Activated CD4-positive, alpha-beta memory T cell treated with anti-CD3 and anti-CD28 coated beads, Interleukin-2, amount 10 ng/mL, durations not matched to agents 7 days and 5 days (primary cell): ENCODE results near the gene VBP1. TPM values are rescaled to one million over a fixed set of nuclear protein-coding genes. Genes with fewer than 3 reads are reported as not detected.
"Not testable (repeated sequence)": the region's sequence is repeated elsewhere in the genome, so short reads cannot be mapped to it uniquely, and the experiment has no call there.

Experiments used
- CTCF ChIA-PET: fragments of 350-600 bp; sonication (Branson Sonifier 250); formaldehyde crosslinking; loops from one replicate; lab custom pipeline; 2021; ENCODE audit warnings: antibody characterized with exemption, inconsistent platforms; lab: Charles Lee
- POLR2A ChIA-PET: fragments of 350-600 bp; sonication (Branson Sonifier 250); formaldehyde crosslinking; loops from one replicate; lab custom pipeline; 2021; ENCODE audit warnings: antibody characterized with exemption; lab: Charles Lee
- DNase-seq: peaks from one replicate; pipeline ENCODE4 v3.0.0-alpha.2; 2020
- H3K27ac Mint-ChIP-seq: one replicate; pipeline ENCODE4 v1.8.0; 2021; ENCODE audit warnings: mild to moderate bottlenecking, mixed read lengths
- H3K27me3 Mint-ChIP-seq: one replicate; pipeline ENCODE4 v1.8.0; 2021; ENCODE audit warnings: mixed read lengths
- H3K36me3 Mint-ChIP-seq: one replicate; pipeline ENCODE4 v1.8.0; 2021; ENCODE audit warnings: low read depth, mixed read lengths
- H3K4me1 Mint-ChIP-seq: one replicate; pipeline ENCODE4 v1.8.0; 2021; ENCODE audit warnings: mixed read lengths
- H3K4me3 Mint-ChIP-seq: one replicate; pipeline ENCODE4 v1.8.0; 2021; ENCODE audit warnings: mild to moderate bottlenecking, mixed read lengths
- H3K9me3 Mint-ChIP-seq: one replicate; pipeline ENCODE4 v1.8.0; 2021; ENCODE audit warnings: mixed read lengths
- total RNA-seq, 2 experiments: library from RNA; stranded (reverse); gene quantifications; one replicate each; pipeline ENCODE4 v1.2.3, GENCODE V29; 2021

VBP1 gene, protein sequence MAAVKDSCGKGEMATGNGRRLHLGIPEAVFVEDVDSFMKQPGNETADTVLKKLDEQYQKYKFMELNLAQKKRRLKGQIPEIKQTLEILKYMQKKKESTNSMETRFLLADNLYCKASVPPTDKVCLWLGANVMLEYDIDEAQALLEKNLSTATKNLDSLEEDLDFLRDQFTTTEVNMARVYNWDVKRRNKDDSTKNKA
- total RNA-seq, result 10 to 100 TPM; 51.6 to 61.9 TPM

DNA sequence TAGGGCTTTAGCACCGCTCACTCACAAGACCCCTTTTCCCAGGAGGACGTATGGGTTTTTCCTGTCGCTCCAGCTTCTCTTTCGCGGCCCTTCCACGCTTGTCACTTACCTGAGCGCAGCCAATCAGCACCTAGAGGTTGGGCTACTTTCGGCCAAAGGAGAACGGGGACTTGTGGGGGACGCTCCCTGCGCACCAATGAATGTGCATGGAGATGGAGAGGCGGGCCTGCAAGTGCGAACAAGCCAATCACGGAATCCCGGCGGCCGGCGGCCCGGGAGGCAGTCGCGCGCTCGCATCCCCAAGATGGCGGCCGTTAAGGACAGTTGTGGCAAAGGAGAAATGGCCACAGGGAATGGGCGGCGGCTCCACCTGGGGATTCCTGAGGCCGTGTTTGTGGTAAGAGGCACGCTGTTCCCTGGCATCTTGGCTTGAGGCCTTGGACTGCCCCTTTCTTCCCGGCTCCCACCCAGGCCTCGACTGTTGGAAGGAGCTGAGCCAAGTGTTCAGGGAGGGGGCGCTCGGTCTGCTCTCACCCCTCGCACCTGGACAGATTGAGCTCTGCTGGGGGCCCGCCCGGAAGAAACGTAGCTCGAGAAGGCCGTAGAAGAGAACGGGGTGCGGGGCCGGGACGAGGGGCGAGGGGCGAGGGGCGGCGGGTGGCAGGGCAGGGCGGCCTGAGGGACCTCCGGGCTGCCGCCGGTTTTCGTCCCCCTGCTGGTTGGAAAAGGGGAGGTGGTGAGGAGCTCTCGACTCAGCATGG, at the start of gene VBP1:
Gene VBP1, plus strand, starts transcription at position 282 of the 761 bp plus-strand sequence. Its CDS starts 23 bp downstream, at position 305.
- H3K36me3 Mint-ChIP-seq, result peaks cover 2% of the 10 kb centered on the region
- H3K27ac Mint-ChIP-seq, result peak within 1 kb of the TSS; percentile 85
- CTCF ChIA-PET, result interaction anchor here (0.7 to 1.8 kb wide), 9 partner anchors 10 to 299 kb away, joined by 3 to 9 read pairs (median 4); partner anchors contain the start of gene RAB39B
- H3K4me1 Mint-ChIP-seq, result peaks cover 26% of the 10 kb centered on the region
- H3K27me3 Mint-ChIP-seq, result no peaks in the 10 kb centered on the region
- H3K4me3 Mint-ChIP-seq, result peak within 1 kb of the TSS; percentile 93
- DNase-seq, result peak; percentile 89
- no peaks in the 10 kb centered on the region for H3K9me3 Mint-ChIP-seq
- POLR2A ChIA-PET, result interaction anchor here (0.6 to 2.4 kb wide), 11 partner anchors 9 to 232 kb away, joined by 3 to 8 read pairs (median 4); partner anchors contain the start of genes BRCC3, FUNDC2 and RAB39B

DNA sequence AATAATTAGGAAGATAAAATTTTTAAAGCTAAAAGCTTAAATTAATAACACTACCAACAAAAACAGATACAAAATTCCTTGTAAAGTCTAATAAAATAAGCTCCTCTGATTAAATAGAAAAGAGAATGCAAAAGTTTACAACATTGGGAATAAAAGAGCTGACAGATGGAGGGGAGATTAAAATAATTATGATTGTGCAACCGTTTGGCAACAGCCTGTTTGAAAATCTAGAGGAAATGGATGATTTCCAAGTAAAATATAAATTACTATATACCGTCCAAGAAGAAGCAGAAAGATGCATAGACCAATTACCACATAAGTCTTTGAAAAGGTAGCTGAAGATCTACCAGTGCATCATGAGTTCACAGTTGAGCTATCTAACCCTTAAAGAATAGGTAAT, 46.4 kb upstream of the VBP1 start:
- DNase-seq, result no peak
- POLR2A ChIA-PET, result no interaction called here
- H3K4me1 Mint-ChIP-seq, result no peaks in the 10 kb centered on the region
- CTCF ChIA-PET, result interaction anchor here (0.8 to 1.6 kb wide), 2 partner anchors 33 to 46 kb away, joined by 3 to 4 read pairs; partner anchors contain the start of gene VBP1
- H3K36me3 Mint-ChIP-seq, result no peaks in the 10 kb centered on the region
- H3K27me3 Mint-ChIP-seq, result peaks cover 2% of the 10 kb centered on the region
- no peaks in the 10 kb centered on the region for H3K9me3 Mint-ChIP-seq
- H3K4me3 Mint-ChIP-seq, result no peak overlapping the region
- H3K27ac Mint-ChIP-seq, result no peak overlapping the region

DNA sequence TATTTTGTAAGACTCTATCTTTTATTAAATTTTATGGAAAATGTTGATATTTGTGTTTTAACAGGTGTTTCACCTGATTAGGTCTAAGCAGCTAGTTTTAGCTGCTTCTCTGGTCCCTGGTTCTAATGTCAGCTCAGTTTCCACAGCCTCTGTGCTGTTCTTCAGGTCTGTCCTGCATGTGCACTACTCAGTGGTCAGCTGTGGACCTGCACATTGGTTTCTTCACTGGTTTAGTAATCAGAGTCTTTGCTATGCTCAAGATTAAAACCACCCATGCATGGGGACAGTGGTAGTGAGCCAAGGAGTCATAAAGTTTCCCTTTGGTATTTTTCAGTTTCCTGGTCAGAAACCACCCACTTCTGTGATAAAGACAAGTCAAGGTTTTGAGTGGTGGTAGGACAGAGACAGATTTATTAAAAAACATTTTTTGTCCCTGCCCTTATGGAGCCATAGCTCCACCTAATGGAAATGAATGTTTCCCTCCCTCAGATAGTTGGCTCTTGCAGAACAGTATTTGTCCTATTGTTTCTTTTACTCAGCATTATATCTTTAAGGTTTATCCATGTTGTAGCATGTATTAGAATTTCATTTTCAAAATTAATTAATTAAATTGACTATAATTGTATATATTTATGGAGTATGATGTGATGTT, 36.8 kb upstream of the VBP1 start:
- POLR2A ChIA-PET, result no interaction called here
- DNase-seq, result no peak
- CTCF ChIA-PET, result no interaction called here
- H3K27ac Mint-ChIP-seq, result no peak overlapping the region
- H3K4me1 Mint-ChIP-seq, result no peaks in the 10 kb centered on the region
- no peak overlapping the region for H3K4me3 Mint-ChIP-seq
- no peaks in the 10 kb centered on the region for H3K27me3 Mint-ChIP-seq
- H3K36me3 Mint-ChIP-seq, result no peaks in the 10 kb centered on the region
- H3K9me3 Mint-ChIP-seq, result no peaks in the 10 kb centered on the region

DNA sequence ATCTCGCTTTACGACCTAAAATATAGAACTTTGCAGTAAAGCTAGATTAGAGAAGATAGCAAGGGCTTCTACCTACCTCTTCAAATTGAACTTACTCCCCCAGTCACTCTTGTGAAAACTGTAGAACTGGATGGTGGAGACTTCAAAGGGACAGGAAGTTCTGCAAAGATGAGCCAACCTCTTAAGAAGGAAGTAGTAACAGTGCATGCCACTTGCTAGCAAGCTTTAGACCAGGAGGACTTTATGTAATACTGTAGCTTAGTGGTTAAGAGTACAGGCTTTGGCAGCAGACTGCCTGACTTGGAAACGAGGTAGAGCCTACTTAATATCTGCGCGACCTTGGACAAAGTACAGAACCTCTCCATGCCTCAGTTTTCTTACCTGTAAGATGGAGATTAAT, 27.5 kb upstream of the VBP1 start:
- Mint-ChIP-seq H3K4me3 (peak overlapping the region; percentile 27), H3K27ac (peak overlapping the region; percentile 54), H3K27me3 (no peaks in the 10 kb centered on the region), H3K4me1 (peaks cover 19% of the 10 kb centered on the region), H3K36me3 (peaks cover 9% of the 10 kb centered on the region), H3K9me3 (peaks cover 18% of the 10 kb centered on the region)
- POLR2A ChIA-PET, result interaction anchor here (0.6 to 1.2 kb wide), 2 partner anchors 28 to 30 kb away, joined by 4 to 7 read pairs; partner anchors contain the start of gene VBP1
- CTCF ChIA-PET, result no interaction called here
- peak; percentile 15 for DNase-seq

DNA sequence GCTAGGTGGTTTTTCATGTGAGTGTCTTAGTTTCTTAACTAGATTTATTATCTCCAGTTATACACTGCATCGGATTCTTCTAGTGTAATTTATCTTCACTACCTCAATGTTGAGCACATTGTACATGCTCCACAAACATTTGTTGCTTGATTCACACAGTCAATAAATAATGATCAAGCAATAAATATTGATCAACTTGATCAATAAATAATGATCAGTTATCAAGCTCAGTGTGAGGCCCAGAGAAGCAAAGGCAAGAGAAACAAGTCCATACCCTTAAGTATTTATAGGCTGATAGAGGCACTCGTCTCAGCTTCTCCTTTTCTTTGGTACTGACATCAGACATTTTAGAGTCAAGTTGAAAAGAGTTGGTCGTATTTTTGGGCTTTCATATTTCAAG, 5.1 kb upstream of the VBP1 start:
- POLR2A ChIA-PET, result no interaction called here
- H3K4me1 Mint-ChIP-seq, result peaks cover 8% of the 10 kb centered on the region

DNA sequence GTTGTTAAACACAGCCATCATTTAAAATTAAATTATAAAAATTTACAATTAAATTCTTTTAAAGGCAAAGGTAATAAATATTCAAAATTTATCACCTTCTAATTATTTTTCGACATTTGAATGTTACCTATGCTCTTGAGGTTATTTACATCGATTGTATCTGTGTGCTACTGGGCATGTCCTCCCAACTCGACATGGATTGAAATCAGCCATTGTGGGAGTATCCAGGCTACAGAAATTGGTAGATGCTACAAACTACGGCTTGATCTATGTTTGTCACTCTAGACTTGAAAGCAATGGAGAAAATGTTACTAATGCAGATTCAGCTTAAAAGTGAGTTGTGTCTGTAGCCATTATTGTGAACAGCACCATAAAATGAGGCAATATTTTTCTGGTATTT, 2.5 kb upstream of the VBP1 start:
- POLR2A ChIA-PET, result no interaction called here
- no peaks in the 10 kb centered on the region for H3K36me3 Mint-ChIP-seq
- CTCF ChIA-PET, result no interaction called here
- no peak for DNase-seq
- H3K4me1 Mint-ChIP-seq, result peaks cover 21% of the 10 kb centered on the region
- no peak overlapping the region for H3K4me3 Mint-ChIP-seq
- H3K27ac Mint-ChIP-seq, result no peak overlapping the region
- no peaks in the 10 kb centered on the region for H3K9me3 Mint-ChIP-seq
- H3K27me3 Mint-ChIP-seq, result no peaks in the 10 kb centered on the region

More for the DNA sequence above, 5.1 kb upstream of the VBP1 start:
- no peaks in the 10 kb centered on the region for H3K27me3 Mint-ChIP-seq
- no peak overlapping the region for H3K27ac Mint-ChIP-seq
- no peaks in the 10 kb centered on the region for H3K9me3 Mint-ChIP-seq
- CTCF ChIA-PET, result no interaction called here
- H3K4me3 Mint-ChIP-seq, result no peak overlapping the region
- no peak for DNase-seq
- no peaks in the 10 kb centered on the region for H3K36me3 Mint-ChIP-seq

DNA sequence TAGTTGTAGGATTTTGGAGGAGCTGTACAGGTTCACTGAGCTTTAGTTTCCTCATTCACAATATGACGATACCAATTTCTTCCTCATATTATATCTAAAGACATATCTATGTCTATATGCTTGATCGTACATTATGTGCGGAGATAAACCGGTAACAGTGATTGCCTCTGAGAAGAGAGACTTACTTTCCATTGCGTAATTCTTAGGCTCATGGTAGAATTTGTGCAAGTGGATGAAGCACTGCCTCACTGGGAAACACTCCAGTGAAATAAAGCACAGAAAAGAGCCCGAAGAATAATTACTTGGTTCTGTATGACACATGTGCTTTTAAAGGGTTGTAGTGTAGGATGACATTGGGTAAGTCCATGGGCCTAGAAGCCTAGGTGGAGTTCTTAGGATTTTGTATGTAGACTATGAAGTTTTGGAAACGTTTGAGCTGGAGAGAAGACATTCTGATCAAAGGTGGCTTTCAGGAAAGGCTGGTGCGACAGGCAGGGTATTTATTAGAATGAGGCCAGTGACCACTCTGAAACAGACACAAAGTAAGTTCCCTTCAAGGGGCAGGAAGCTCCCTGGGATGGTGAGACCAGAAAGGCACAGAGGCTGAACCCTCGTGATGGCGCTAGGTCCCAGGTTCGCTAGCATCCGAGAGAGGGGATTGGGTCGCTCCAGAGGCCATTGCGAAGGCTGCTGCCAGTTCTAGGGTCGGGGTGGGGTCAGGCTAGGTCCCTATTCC, 649 bp upstream of the VBP1 start:
- H3K27ac Mint-ChIP-seq, result peak overlapping the region; percentile 85
- H3K36me3 Mint-ChIP-seq, result no peaks in the 10 kb centered on the region
- H3K27me3 Mint-ChIP-seq, result no peaks in the 10 kb centered on the region
- ChIA-PET CTCF (interaction anchor here (0.9 to 1.7 kb wide), 3 partner anchors 11 to 121 kb away, joined by 4 read pairs; no protein-coding TSS in a partner anchor), POLR2A (interaction anchor here (0.6 to 2.4 kb wide), 6 partner anchors 9 to 197 kb away, joined by 3 to 8 read pairs (median 4); partner anchors contain the start of genes FUNDC2 and RAB39B)
- H3K4me1 Mint-ChIP-seq, result peaks cover 26% of the 10 kb centered on the region
- H3K9me3 Mint-ChIP-seq, result no peaks in the 10 kb centered on the region
- peak overlapping the region; percentile 93 for H3K4me3 Mint-ChIP-seq
- DNase-seq, result no peak

DNA sequence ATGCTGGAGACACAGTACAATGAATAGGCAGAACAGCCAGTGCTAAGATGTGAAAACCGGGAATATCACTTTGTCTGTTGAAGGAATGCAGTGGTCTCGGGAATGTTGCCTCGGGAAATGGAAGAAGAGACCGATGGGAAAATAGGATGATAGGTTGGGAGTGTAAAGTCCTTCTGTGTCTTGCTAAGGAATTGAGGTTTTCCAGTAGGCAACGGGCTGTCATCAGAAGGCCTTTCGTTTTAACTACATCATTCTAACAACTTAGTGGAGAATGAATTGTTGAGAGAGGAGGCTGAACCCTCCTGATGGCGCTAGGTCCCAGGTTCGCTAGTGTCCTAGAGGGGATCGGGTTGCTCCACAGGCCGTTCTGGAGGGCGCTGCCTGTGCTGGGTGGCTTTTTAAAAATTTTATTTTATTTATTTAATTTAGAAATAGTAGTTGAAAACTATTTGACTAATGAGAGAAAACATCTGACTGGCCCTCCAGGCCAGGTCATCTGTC, 730 bp downstream of the VBP1 start:
- peaks cover 8% of the 10 kb centered on the region for H3K36me3 Mint-ChIP-seq
- H3K4me3 Mint-ChIP-seq, result peak overlapping the region; percentile 93
- peaks cover 26% of the 10 kb centered on the region for H3K4me1 Mint-ChIP-seq
- peak; percentile 16 for DNase-seq
- CTCF ChIA-PET, result interaction anchor here (0.7 to 1.8 kb wide), 9 partner anchors 9 to 299 kb away, joined by 3 to 9 read pairs (median 4); partner anchors contain the start of gene RAB39B
- H3K27ac Mint-ChIP-seq, result peak overlapping the region; percentile 85
- no peaks in the 10 kb centered on the region for H3K9me3 Mint-ChIP-seq
- POLR2A ChIA-PET, result interaction anchor here (0.6 to 2.4 kb wide), 8 partner anchors 19 to 233 kb away, joined by 3 to 8 read pairs (median 4); partner anchors contain the start of genes BRCC3, FUNDC2 and RAB39B
- H3K27me3 Mint-ChIP-seq, result no peaks in the 10 kb centered on the region

DNA sequence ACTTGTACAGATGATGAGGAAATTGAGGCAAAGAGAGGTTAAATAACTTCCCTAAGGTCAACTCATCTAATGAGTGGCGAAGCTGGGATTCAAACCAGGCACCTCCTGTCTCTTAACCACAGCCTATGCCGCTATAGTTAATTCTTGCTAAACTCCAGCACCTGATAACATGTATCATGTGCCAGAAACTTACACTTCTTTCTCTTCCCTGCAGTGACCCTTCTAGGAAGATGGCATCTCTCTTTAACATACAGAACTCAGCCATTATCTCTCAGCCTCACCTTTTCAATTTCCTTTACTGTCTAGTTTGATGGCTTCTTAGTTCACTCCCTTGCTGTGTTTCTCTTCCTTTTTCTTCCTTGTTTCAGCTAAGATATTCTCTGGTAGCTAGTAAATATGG, 2.5 kb downstream of the VBP1 start:
- no peak for DNase-seq
- ChIA-PET POLR2A (interaction anchor here (1.7 kb wide), 1 partner anchor 30 kb away, joined by 4 read pairs; no protein-coding TSS in a partner anchor), CTCF (no interaction called here)
- no peak overlapping the region for H3K4me3 Mint-ChIP-seq
- no peak overlapping the region for H3K27ac Mint-ChIP-seq
- no peaks in the 10 kb centered on the region for H3K9me3 Mint-ChIP-seq
- H3K36me3 Mint-ChIP-seq, result peaks cover 21% of the 10 kb centered on the region
- H3K27me3 Mint-ChIP-seq, result no peaks in the 10 kb centered on the region
- peaks cover 26% of the 10 kb centered on the region for H3K4me1 Mint-ChIP-seq

DNA sequence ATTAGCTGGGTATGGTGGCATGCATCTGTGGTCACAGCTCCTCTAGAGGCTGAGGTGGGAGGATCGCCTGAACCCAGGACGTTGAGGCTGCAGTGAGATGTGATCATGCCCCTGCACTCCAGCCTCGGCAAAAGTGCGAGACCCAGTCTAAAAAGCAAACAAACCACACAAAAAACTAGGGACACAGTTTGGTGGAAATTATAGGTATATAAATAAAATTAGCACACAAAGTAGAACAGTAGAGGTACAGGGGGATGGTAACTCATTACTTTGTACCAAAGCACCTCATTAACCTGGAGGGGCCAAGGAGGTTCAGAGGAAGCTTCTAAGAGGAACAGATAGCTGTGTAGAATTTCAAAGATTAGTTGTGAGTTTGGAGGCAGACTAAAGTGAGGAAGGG, 5.1 kb downstream of the VBP1 start:
- H3K9me3 Mint-ChIP-seq, result no peaks in the 10 kb centered on the region
- peaks cover 18% of the 10 kb centered on the region for H3K4me1 Mint-ChIP-seq
- no peaks in the 10 kb centered on the region for H3K27me3 Mint-ChIP-seq
- POLR2A ChIA-PET, result no interaction called here
- no peak overlapping the region for H3K27ac Mint-ChIP-seq
- CTCF ChIA-PET, result no interaction called here
- H3K4me3 Mint-ChIP-seq, result no peak overlapping the region
- peaks cover 34% of the 10 kb centered on the region for H3K36me3 Mint-ChIP-seq
- DNase-seq, result no peak

DNA sequence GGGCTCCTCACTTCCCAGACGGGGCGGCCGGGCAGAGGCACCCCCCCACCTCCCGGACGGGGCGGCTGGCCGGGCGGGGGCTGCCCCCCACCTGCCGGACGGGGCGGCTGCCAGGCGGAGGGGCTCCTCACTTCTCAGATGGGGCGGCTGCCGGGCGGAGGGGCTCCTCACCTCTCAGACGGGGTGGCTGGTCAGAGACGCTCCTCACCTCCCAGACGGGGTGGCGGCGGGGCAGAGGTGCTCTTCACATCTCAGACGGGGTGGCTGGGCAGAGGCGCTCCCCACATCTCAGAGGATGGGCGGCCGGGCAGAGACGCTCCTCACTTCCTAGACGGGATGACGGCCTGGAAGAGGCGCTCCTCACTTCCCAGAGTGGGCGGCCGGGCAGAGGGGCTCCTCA, 7.5 kb downstream of the VBP1 start:
- H3K27me3 Mint-ChIP-seq, H3K4me3 Mint-ChIP-seq, POLR2A ChIA-PET, H3K4me1 Mint-ChIP-seq, DNase-seq, H3K27ac Mint-ChIP-seq, CTCF ChIA-PET, H3K9me3 Mint-ChIP-seq: not testable (repeated sequence)
- peaks cover 46% of the 10 kb centered on the region for H3K36me3 Mint-ChIP-seq

DNA sequence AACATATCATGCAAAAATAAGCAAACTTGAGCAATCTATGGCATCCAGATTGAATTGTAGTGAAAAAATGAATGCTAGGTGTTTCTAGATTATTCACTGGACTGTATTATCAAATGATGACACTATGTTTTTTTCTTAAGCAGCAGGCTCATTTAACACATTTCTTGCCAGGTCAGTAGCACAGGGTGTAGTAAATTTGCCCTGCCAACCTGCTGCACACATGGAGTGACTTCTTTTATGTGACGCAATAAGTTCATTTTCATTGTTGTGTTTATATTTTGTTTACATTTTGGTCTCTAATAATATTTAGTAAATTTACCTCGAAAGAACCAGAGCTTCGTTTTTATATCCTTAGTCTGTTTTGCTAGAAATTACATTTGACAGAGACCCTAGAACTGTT, 9.5 kb downstream of the VBP1 start:
- ChIA-PET POLR2A (interaction anchor here (1.2 kb wide), 1 partner anchor 10 kb away, joined by 4 read pairs; the partner anchor contains the start of gene VBP1), CTCF (interaction anchor here (0.9 to 1.3 kb wide), 2 partner anchors 9 to 10 kb away, joined by 3 to 4 read pairs; partner anchors contain the start of gene VBP1)
- Mint-ChIP-seq H3K9me3 (no peaks in the 10 kb centered on the region), H3K27me3 (no peaks in the 10 kb centered on the region), H3K4me1 (no peaks in the 10 kb centered on the region), H3K4me3 (no peak overlapping the region), H3K36me3 (peaks cover 59% of the 10 kb centered on the region), H3K27ac (no peak overlapping the region)
- no peak for DNase-seq
